ENCODE data around the gene SLC18B1.

The SLC18B1 gene

DNA sequence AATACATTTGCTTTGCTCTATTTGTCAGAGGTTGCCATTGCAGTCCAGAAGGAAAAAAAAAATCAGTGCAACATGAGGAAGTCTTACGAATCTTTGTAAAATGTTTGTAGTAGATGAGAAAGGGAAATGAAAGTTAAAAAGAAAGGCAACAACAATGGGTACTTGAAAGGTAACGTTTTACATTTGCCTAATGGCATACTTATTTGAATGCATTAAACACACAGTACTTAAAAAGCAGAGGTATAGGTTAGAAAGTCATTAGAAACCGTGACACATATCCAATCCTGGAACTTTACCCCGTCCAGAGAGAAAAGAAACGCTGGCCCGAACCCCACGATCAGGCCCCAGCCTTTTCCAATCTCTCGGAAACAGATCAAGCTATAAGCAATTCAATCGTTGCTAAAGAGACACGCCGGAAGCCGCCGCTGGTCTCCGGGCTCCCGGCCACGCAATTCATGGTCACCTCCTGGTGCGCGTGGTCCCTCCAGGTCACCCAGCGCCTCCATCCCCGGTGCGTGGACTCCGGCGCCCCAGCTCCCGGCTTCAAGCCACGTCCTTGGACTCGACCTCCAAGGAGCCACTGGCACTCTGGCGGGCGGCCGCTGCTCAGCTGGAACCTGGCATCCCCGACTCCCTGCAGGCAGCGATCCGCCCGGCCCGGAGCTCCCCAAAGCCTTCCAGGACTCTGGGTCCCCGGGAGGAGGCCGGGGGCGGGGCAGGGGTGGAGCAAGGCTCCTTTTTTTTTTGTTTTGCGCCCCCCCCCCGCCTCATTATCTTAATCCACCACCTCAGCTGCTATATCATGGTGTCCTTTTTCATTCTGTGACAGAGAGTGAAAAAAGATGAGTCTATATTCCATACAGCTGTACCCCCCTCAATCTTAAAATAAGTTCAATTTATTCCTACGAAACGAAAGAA lies at the start of gene SLC18B1:
TSS of gene SLC18B1 (minus strand) at position 687 of the 918 bp plus-strand sequence. CDS start at position 506, 181 bp downstream.
- no peak for FAIRE-seq

DNA sequence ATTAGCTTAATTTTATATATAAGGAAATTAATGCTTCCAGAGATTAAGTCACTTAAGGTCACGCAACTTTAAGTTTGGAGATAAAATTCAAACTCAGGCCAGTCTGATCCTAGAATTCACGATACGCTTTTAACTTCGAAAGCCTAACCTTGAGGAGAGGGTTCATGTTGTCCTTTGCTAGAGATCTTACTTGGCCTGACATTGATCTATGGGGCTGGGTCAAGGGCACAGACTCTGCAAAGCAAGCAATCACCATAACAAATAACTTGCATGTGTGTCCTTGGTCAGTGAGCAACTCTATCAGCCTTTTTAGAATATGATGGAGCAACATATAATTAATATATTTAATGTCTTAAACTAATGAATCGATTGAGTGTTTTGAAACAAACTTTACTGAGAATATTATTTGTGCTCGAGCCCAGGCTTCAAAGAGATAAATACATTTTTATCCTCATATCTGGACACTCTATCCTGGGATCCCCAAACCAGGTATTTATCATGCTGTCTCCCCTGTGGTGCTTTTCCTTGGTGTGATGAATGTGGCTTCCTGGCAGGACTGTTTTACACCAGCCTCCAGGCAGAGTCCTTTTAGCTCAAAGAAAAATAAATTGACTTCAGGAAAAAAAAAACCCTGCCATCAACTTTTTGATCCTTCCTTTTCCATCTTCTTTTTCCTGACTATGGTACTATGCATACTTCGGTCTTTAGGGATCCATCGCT lies 45.0 kb upstream of the SLC18B1 start:
- no peak for FAIRE-seq
- no peak for DNase-seq (ENCODE audit: low spot score)

More for the DNA sequence above, at the start of gene SLC18B1:
- no peak for DNase-seq (ENCODE audit: low spot score)

DNA sequence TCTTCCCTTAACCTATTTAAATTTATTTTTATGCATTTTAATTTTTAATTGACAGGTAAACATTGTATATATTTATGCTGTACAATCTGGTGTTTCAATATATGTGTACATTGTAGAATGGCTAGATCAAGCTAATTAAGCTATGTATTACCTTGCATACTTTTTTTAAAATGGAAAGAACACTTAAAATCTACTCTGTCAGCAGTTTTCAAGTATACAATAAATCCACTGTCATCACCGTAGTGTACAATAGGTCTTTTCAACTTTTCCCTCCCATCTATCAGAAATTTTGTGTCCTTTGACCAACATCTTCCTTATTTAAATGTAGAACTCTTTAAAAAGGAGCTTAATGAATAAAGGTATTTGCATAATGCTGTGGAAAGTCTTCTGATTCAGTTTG lies 43.5 kb upstream of the SLC18B1 start:
- DNase-seq (ENCODE audit: low spot score) = no peak

DNA sequence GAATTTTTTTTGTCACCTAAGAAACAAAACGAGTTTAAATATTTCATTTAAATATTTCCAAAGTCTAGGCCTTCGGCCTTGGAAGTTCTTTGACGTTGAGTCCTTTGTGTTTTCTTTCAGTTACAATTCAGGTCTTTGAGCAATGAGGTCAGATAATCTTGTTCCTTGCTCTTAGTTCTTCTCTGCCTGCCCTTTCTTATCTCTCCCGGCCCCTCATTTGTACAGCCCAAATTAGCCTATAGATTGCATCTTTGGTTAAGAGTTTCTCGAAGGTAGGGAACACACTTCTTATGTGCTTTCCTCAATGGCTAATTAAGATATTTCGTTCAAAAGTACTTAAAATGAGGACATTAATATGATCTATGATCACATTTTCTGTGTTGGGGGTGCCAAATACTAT lies 34.5 kb upstream of the SLC18B1 start:
- no peak for FAIRE-seq
- DNase-seq (ENCODE audit: low spot score) = no peak

More for the DNA sequence above, 43.5 kb upstream of the SLC18B1 start:
- no peak for FAIRE-seq

DNA sequence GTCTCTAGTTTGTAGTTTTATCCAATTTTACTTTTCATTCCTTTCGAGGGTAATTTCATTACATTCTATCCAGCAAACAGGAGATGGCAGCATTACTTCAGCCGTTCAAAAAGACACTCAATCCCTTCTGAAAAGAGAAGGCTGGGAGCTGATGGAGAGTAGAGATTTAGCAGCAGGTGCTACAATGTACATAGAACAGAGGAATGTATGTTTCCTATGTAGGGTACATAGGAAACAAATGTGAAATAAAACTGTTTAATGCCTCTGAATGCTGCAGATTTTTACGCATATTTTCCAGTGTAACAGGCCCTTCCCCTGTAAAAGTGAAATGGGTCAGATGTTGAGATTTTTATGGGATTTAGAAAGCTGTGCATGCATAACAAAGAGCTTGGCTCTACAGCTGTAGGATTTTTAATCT lies 31.9 kb upstream of the SLC18B1 start:
- DNase-seq (ENCODE audit: low spot score) = peak; percentile 34

DNA sequence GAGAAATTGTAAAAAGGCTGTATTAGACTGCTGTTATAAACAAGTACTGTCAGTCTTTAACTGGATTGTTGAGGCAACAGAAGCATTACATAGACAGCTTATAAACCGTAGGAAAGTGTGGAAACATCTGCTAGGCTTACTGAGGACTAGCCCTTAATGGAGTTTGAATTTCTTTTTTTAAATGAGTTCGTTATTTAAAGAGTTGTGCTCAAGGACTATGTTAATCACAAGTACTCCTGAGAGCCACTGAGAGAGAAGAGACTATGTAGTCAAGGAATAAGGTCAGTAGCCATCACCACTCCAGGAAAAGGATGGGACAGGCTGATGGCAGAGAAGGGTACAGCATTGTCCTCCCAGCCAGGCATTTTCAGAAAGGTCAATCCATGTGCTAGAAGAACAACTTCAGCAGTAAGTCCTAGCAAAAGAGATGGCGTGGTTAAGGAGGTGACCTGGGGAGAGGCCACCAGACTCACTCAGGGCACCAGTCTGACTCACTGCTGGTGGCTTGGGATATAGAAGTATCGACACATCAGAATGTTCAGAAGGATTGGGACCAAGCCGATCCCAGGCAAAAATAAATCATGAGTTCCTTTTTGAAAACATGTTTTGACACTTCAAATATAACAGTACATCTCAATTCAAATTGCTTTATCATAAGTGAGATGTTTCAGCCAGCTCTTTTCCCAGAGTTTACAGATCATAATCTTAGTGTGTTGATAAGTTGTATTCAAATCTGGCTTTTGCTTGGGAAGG lies 22.4 kb upstream of the SLC18B1 start:
- FAIRE-seq (no peak), DNase-seq (ENCODE audit: low spot score) (peak; percentile 45)

More for the DNA sequence above, 31.9 kb upstream of the SLC18B1 start:
- FAIRE-seq = peak; percentile 76

DNA sequence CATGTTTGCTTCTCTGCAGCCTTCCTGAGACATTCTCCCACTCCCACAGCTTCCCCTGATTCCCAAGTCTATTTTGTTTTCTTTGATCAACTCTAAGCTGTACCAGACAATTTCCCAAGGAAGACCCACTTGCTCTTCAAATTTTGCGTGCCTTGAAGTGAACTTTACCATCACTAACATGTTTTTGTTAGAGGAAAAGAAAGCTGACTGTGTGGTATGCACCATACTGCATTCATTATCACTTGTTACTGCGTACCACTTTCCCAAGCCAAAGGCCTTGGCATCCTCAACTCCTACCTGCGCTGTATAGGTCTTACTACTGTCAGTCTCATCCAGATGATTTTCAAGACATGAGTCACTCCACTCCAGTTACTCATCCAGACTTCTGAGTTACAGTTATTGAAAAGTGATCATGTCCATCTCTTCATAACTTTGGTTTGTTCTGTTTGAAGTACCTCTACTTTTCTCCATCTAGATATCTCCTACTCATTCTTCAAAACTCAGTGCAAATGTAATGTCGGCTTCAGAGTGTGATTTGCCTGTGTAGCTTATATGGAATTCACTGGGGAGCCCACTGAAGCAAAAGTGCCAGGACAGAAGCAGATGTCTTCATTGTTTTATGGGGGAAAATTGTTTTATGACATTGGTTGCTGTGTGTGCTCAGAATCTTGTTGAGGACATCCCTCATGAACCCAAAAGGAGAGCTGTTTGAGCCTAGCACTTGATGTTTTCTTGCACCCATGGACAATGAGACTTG lies 21.1 kb upstream of the SLC18B1 start:
- FAIRE-seq = no peak
- DNase-seq (ENCODE audit: low spot score) = peak; percentile 47

DNA sequence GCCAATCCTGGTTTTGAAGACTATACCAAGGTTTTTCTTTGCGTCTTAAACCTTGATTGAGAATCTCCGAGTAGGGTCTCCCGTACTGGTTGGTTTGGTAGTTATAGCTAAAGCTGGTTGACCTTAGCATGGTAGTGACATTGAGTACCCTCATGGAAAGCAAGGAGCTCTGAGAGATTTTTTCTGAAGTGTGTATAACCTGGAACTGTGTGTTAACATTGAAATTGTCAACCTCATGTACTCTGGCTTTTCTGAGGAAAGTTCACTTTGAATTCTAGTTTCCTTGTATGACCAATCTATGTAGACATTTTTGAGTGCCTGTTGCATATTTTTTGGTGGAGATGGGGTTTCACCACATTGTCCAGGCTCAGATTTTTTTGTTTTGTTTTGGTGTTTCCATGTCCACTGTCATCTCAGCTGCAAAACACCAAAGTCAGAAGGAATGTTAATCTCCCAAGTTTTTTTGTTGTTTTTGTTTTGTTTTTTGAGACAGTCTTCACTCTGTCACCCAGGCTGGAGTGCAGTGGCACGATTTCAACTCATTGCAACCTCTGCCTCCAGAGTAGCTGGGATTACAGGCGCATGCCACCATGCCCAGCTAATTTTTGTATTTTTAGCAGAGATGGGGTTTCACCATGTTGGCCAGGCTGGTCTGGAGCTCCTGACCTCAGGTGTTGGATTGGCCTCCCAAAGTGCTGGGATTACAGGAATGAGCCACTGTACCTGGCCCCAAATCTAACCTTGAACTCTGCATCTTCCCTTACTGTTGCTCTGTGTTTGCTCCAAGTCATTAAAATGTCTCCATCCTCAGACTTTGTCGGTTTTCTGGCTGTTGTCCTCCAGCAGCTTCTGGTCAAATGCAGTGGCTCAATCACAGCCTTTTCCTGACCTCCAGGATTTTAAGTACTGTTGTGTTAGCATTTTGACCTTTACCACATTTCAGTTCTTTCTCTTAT lies 20.2 kb upstream of the SLC18B1 start:
- DNase-seq (ENCODE audit: low spot score) (peak; percentile 25), FAIRE-seq (no peak)

DNA sequence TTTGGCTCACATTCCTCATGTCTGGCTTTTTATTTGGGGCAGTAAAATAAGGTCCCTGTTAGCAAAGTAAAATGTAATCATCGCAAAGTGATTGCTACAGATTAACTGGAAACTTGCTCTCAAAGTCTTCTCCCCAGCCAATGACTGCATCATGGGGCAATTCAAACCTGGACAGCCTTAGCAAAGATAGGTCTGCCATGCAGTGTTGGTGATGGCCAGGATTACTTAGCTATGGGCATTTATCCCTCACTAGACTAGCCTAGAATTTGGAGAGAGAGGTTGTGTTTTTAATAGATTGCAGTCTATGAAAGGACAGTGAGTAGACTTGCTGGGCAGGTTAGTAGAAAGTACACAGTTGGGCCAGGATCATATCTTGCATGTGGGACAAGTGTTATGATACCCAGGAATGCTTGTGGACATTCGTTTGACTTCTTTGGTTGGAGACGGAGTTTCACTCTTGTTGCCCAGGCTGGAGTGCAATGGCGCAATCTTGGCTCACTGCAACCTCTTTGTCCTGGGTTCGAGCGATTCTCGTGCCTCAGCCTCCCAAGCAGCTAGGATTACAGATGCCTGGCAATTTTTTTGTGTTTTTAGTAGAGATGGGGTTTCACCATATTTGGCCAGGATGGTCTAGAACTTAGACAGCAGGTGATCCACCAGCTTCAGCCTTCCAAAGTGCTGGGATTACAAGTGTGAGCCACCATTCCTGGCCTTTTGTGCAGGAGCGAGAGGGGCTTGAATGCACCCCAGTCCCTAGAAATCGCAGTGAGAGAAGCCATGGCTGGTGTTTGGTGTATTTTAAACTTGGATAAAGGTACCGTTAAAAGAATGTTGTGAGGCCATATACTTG lies 19.3 kb upstream of the SLC18B1 start:
- FAIRE-seq = no peak
- DNase-seq (ENCODE audit: low spot score) = no peak

DNA sequence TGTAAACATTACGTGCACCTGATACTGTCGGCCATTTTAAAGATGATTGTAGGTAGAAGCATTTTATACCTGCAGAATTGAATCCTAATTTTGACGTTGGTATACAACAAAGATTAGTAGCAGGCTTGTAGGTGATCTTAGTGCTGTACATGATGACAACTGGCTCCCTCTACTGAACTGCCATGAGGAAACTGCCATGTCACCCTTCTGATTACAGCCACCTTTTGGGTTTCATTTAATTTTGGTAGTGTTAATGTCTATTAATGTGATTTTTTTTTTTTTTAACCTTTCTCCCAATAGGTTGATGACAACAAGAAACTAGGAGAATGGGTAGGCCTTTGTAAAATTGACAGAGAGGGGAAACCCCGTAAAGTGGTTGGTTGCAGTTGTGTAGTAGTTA lies 18.2 kb upstream of the SLC18B1 start:
- DNase-seq (ENCODE audit: low spot score) (no peak), FAIRE-seq (no peak)

DNA sequence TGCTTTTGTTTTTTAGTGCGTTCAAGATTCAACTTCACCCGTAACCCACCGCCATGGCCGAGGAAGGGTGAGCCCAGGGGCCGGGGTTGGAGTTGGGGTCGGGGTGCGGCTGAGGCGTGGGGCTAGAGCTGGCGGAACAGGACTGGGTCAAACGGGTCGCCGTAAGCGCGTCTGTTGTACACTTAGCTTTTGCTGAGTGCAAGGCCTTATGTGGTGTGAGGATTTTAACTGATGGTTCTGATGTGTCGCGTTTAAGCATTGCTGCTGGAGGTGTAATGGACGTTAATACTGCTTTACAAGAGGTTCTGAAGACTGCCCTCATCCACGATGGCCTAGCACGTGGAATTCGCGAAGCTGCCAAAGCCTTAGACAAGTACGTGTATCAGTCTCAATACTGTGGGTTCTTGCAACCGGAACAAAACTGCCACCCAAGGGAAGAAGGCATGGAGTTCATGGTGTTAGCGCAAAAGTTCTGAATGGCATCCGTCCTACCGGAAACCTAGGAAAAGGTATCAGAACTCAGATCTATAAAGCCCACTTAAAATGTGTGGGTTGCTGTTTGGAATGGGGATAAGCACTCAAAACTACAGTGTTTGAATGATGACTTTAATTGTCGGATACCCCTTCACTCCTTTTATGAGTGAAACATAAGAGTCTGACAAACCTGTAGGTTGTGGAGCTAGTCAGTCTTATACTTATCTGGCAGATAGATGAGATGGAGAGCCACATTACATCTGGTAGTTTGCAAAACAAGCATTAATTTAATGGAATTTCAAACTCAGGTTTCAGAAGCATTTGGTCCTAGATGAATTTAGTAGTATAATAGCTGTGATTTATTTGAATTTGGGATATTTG lies 16.5 kb upstream of the SLC18B1 start:
- no peak for FAIRE-seq

DNA sequence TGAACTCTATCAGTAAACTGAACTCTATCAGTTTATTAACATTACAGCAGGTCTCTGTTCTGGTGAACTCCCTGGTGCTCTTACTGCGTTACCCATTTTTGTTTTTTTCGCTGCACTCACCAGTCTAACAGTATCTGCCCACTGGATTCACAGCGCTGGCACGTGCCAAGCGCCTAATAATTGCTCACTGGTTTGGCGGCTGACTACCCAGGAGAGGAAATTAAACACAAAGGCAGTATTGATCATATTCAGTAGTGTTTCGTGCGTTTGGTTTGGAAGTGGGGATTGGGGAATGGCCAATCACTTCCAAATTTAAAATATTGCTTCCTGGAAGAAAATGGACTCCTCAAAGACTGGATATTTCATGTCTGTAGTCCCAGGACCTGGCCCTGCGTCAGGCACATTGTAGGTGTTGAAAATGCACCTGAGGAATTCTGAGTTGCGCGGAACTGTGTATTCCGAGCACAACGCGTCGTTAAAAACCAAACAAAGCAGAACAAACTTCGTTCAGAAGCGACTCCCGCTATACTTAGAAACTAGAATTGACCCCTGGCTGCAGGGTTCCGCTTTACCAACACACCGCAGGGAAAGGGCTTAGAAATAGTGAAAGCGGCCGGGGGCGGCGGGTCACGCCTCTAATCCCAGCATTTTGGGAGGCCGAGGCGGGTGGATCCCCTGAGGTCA lies 14.9 kb upstream of the SLC18B1 start:
- DNase-seq (ENCODE audit: low spot score) = no peak
- FAIRE-seq = no peak

More for the DNA sequence above, 16.5 kb upstream of the SLC18B1 start:
- DNase-seq (ENCODE audit: low spot score) = no peak

DNA sequence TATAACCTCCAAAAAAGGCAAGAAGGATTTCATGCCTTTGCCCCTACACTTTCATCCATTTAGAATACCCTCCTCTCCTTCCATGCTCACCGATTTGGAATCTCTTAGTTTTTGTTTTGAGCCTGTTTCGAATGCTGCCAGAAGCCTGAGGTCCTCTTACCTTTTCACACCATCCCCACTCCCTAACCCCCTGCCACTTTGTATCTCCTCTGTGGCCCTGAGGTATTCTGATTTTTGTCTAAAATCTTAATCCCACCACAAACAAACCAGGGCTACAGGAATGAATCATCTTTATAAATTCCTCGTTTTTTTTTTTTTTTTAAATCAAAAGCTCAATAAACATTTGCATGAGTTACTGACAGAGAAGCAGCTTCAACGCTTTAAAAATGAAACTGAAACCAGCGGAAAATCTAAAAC lies 14.3 kb upstream of the SLC18B1 start:
- FAIRE-seq = no peak

DNA sequence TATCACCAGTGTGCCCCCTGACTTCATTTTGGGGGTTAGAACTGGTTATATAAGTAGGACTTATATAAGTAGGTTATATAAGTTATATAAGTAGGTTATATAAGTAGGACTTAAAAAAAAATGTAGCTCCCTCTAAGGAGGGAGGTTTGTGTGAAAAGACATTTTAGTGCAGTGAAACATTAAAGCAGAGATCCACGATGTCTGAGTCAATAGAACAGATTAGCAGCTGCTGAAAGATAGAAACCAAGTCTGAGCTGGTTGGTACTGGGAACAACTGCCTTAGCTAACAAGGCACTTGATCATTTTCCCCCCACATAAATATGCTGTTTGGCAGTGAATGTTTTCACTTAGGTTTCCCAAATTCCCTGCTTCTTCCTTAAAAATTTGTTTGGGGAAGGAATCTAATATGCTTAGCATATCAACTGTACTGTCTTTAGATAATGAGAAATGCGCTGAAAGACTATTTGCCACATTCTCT lies 13.9 kb upstream of the SLC18B1 start:
- DNase-seq (ENCODE audit: low spot score) (no peak), FAIRE-seq (no peak)

More for the DNA sequence above, 14.3 kb upstream of the SLC18B1 start:
- DNase-seq (ENCODE audit: low spot score) = no peak

DNA sequence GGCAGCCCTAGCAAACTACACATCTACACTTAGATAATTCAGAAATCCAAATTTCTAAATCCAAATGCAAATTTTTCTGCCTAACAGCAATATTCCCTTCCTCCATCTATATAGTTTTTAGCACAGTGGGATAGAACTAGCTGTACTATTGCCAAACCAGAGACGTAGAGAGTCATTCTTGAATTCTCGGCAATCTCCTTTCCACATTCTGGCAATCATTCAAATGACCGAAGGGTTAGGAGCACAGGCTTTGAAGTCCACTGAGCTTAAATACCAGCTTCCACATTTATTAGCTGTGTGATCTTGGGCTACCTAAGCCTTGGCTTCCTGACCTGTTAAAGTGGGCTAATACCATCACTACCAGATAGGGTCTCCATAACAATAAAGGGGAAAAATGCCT lies 12.8 kb upstream of the SLC18B1 start:
- FAIRE-seq (no peak), DNase-seq (ENCODE audit: low spot score) (no peak)

DNA sequence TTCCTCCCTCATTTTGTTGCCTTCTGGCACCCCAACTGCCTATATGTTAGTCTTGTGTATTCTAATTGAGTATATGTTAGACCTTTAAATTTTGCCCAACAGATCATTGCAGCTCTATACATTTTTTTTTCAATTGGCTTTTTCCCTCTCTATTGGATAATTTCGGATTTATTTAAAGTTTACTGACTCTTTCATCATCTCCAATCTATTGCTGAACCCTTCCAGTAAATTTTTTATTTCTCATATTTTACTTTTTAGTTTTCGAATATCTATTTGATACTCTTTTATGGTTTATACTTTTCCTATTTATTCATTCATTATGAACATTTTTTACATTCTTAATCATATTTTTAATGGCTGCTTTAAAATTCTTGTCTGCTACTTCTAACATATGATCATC lies 7.1 kb upstream of the SLC18B1 start:
- no peak for DNase-seq (ENCODE audit: low spot score)
- no peak for FAIRE-seq

DNA sequence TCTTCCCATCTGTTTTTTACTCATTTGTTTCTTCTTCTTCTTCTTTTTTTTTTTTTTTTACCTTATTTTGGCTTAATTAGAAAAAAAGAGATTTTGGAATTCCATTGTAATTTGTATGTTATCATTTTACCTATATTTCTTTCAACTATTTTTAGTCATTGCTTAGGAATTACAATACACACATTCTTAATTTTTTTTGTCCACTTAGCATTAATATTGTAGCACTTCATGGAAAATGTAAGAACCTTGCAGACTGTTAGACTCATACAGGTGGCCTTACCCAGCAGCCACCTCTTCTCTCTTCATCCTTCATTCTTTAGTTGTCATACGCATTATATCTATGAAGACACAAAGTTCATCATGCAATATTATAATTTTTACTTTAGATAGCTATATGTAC lies 5.8 kb upstream of the SLC18B1 start:
- DNase-seq (ENCODE audit: low spot score) (no peak), FAIRE-seq (no peak)

Measured in RCC 7860 (cell line).